Rectal smooth muscle tissue (tissue), 1 donor: ENCODE data around the gene RNF182.
"Not testable (repeated sequence)": the region's sequence is repeated elsewhere in the genome, so short reads cannot be mapped to it uniquely, and the experiment has no call there.

Experiments used
- H3K27ac ChIP-seq: one replicate; pipeline ENCODE4 v1.7.0; 2013; ENCODE audit warnings: low read depth, low read length, inconsistent platforms
- H3K27me3 ChIP-seq: one replicate; pipeline ENCODE4 v1.7.0; 2013; ENCODE audit warnings: low read length; ENCODE audit not compliant: control insufficient read depth, insufficient read depth
- H3K36me3 ChIP-seq: one replicate; pipeline ENCODE4 v1.7.0; 2013; ENCODE audit warnings: low read length; ENCODE audit not compliant: control insufficient read depth, insufficient read depth
- H3K4me1 ChIP-seq: one replicate; pipeline ENCODE4 v1.7.0; 2013; ENCODE audit warnings: low read length; ENCODE audit not compliant: control insufficient read depth, insufficient read depth
- H3K4me3 ChIP-seq: one replicate; pipeline ENCODE4 v1.7.0; 2013; ENCODE audit warnings: low read length
- H3K9ac ChIP-seq: one replicate; pipeline ENCODE4 v1.7.0; 2013; ENCODE audit warnings: low read length

Gene RNF182

DNA sequence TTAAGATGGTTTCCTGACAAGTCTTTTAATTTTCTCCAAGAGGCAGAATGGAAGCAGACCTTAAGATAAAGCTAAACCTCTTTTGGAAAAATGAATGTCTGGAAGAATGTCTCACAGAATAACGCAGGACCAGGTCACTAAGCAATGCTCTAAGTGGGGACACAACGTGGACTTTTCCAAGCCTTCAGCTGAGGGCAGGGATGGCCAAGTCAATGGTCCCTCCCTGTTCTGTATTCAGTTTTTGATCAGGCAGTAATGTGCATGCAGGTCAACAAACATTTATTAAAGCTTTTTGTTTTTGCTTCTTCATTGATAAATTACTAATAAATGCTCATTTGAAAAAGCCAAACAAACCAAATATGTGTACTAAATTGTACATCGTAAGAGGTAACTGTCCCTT, 2.0 kb upstream of the RNF182 start:
- Histone ChIP-seq H3K27ac (no peak overlapping the region), H3K27me3 (peaks cover 15% of the 10 kb centered on the region), H3K9ac (no peak overlapping the region), H3K36me3 (no peaks in the 10 kb centered on the region), H3K4me3 (no peak overlapping the region), H3K4me1 (peaks cover 4% of the 10 kb centered on the region)

DNA sequence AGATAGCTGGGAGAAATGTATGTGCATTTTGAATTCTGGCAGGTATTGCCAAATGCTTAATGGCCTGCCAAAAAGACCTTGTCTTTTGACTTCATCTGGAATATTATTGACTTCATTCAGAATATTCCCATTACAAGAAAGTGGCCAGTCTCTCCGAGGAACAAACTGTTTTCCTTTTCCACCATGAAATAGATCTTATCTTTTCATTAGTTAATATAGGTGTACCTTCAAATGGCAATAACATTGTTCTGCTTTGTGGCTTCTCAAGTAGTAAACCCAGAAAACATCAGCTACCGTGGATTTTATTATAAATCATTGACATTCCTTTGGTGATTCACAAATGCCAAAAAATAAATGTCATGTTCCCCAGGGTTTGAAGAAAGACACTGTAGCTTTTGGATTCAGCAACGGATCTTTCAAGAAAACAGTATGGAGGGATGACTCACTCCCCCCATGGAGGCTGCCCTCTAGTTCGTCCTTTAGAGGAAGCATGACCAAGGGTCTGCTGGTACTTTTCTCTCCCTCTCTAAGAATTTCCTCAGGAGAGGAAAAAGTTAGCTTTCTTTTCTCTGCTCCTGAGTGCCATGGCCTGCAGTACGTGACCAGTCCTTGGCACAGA, 1.1 kb upstream of the RNF182 start:
- H3K27me3 ChIP-seq, result peaks cover 15% of the 10 kb centered on the region
- H3K4me1 ChIP-seq, result peaks cover 4% of the 10 kb centered on the region
- H3K4me3 ChIP-seq, result no peak overlapping the region
- H3K27ac ChIP-seq, result no peak overlapping the region
- H3K9ac ChIP-seq, result no peak overlapping the region
- no peaks in the 10 kb centered on the region for H3K36me3 ChIP-seq

DNA sequence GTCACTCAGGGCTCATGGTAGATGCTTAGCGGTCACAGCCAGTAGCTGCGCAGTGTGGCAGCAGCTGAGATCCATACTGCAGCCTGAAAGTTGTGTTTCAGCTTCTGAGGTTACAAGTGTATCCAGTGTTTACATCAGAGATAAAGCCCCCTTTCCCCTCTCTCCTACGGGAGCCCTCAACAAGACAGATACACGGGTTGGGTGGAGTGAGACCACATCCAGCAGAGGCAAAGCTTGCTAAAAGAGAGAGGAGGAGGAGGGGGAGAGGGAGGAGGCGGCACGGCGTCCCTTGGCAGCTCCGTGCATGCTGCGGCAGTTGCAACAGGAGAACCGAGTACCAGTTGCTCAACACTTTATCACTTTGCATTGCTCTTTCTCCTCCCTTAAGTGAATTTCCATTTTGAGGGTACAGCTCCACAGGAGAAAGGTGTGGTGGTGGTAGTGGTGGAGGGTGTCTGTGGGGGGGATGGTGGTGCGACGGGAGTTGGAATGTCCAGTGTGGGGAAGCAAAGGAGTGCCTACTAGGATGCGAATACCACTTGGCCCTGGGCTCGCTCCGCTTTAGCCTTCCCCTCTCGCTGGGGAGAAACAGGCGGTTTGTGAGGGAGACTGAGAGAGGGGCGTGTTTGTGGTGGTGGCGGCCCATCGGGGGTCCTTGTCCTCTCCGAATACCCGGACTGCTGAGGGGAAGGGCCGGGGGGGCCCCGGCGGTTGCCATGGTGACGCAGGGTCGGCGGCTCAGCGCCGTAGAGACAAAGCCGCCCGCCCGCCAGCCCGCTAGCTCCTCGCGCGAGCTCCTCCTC, 405 bp upstream of the RNF182 start:
- no peaks in the 10 kb centered on the region for H3K36me3 ChIP-seq
- H3K27me3 ChIP-seq, result peaks cover 15% of the 10 kb centered on the region
- H3K4me1 ChIP-seq, result peaks cover 4% of the 10 kb centered on the region
- H3K27ac ChIP-seq, result no peak overlapping the region
- H3K4me3 ChIP-seq, result peak overlapping the region; percentile 58
- H3K9ac ChIP-seq, result no peak overlapping the region

DNA sequence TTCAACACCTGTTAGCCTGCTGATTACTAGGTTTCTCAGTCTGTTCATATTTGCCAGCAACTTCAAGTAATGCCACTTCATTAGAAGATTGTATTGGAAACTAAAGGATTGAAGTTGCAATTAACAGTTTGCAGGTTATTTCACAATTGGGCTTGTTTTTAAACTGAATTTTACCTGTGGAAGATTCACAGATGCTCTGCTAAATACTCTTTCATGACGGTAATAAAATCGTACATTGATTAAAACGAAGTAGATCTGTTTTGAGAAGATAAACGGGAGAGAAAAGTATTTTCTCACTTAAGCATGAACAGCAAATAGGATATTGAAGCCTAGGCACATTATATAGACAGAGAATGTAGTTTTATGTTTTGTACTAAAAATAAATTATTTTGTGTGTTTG, 1.6 kb downstream of the RNF182 start:
- H3K4me1 ChIP-seq, result peaks cover 4% of the 10 kb centered on the region
- no peak overlapping the region for H3K9ac ChIP-seq
- H3K27me3 ChIP-seq, result peaks cover 15% of the 10 kb centered on the region
- H3K36me3 ChIP-seq, result no peaks in the 10 kb centered on the region
- H3K27ac ChIP-seq, result no peak overlapping the region
- no peak overlapping the region for H3K4me3 ChIP-seq

DNA sequence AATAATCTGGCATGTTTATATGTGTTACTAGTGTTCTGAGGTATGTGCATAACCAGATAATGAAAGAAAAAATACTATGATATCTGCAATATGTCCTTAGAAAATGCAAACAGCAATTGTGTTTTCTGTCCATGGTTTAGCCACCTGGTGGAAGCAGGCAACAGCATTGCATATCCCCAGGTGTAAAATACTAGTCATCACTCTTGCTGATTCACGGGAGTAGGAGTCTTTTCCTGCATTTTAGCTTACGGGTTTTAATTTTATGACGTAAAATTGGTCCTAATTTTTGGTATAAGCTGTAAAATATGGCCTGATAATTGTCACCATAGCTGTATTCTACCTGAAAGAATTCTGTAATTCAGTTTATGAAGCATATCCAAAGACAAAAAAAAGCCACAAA, 2.5 kb downstream of the RNF182 start:
- no peak overlapping the region for H3K27ac ChIP-seq
- H3K4me1 ChIP-seq, result peaks cover 4% of the 10 kb centered on the region
- peaks cover 15% of the 10 kb centered on the region for H3K27me3 ChIP-seq
- H3K36me3 ChIP-seq, result no peaks in the 10 kb centered on the region
- H3K4me3 ChIP-seq, result no peak overlapping the region
- H3K9ac ChIP-seq, result no peak overlapping the region

DNA sequence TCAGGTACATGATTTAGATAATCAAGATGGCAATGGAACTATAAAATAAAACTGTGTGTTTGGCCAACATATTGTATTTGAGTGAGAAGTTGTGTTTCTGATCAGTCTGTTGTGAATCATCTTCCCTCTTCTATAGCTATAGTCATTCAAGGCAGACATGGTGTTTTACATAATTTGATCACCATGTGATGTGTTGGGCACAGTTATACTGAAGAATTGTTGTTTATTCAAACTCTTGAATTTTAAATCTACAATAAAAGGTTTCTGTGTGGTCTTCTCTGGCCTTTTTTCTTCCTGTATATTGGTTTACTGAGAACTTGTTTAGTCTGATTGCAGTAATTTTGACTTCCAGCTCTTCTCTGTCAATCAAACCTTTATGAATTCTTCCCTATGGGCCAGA, 4.4 kb downstream of the RNF182 start:
- Histone ChIP-seq H3K9ac (no peak overlapping the region), H3K4me3 (no peak overlapping the region), H3K4me1 (peaks cover 4% of the 10 kb centered on the region), H3K27ac (no peak overlapping the region), H3K36me3 (no peaks in the 10 kb centered on the region), H3K27me3 (peaks cover 10% of the 10 kb centered on the region)

DNA sequence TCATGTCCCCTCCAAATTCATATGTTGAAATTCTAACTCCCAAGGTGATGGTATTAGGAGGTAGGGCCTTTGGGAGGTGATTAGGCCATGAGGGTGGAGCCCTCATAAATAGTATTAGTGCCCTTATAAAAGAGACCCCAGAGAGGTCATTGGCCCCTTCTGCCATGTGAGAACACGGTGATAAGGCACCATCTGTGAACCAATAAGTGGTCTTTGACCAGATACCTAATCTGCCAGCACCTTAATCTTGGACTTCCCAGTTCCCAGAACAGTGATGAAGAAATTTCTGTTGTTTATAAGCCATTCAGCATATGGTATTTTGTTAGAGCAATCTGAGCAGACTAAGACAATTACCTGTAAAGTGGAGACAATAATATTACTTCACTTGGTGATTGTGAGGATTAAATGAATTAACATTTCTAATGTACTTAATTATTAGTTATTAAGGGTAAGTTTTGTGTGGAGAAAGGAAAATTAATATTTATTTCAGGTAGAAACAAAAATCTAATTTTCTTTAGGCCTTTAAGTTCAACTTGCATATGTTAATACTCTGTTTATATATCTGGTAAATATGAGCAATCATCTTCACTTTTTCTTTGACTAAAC, 7.1 kb downstream of the RNF182 start:
- no peak overlapping the region for H3K9ac ChIP-seq
- no peak overlapping the region for H3K4me3 ChIP-seq
- H3K36me3 ChIP-seq, result no peaks in the 10 kb centered on the region
- no peaks in the 10 kb centered on the region for H3K27me3 ChIP-seq
- no peaks in the 10 kb centered on the region for H3K4me1 ChIP-seq
- no peak overlapping the region for H3K27ac ChIP-seq

DNA sequence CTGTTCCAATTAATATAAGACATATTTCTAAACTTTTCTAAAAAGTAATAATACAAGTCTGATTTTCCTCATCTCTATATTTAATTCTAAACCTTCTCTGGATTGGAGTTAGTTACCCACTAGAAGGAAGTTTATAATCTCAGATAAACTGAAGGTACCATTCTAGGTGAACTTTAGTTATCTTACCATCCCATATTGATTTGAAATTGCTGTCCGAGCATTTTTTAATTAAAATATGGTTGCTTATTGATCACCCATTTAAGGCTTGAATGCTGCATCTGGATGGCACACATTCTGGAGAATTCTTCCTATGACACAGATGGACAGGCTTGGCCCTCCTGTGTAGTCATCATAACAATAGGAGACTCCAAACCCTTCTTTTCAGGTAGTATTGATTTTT, 8.0 kb downstream of the RNF182 start:
- Histone ChIP-seq H3K4me3 (no peak overlapping the region), H3K4me1 (no peaks in the 10 kb centered on the region), H3K36me3 (no peaks in the 10 kb centered on the region), H3K27ac (no peak overlapping the region), H3K27me3 (no peaks in the 10 kb centered on the region), H3K9ac (no peak overlapping the region)

DNA sequence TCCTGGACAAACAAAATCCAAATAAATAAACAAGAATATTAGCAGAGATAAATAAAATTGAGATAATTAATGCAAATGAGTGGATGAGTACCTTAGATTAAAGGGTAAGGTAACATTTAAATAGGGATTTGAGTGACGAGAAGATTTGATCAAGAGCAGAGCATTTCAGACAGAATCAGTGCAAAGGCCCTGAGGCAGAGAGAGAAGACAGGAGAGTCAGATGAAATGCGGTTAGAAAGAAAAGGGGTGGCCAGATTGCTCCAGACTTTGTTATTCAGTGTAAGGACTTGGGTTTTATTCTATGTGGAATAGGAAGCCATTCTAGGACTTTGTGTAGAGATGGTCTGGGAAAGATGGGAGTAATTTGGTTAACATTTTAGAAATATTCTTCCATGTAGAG, 10.0 kb downstream of the RNF182 start:
- Histone ChIP-seq H3K4me3 (no peak overlapping the region), H3K9ac (no peak overlapping the region), H3K27ac (no peak overlapping the region), H3K27me3 (no peaks in the 10 kb centered on the region), H3K4me1 (no peaks in the 10 kb centered on the region), H3K36me3 (no peaks in the 10 kb centered on the region)

DNA sequence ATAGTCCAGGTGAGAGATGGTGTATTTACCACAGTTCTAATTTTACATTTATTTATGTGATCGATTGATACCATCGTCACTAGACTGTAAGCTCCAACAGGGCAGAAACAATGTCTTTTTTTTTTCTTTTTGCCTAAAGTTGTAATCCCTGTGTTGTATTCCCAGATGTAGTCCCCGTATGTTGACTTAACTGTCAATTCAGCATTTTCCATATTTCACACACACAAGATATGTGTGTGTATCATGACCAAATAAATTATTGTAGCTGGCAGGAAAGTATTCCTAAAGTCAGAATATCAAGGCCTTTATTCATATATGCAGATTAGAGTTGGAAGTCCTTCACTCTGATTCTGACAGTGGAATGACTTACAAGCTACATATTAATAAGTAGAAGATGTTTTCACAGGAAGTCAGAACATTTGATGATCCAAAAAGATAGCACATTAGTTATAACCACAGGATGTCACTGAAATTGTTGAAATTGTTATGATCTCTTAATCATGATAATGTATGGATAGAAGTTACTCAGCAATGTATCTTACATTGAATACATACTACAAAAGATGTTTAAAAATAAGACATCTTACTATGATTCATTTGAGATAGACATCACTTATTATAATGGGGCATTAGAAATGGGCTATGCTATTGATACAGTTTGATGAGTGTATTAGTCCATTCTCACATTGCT, 10.6 kb downstream of the RNF182 start:
- Histone ChIP-seq H3K27ac (no peak overlapping the region), H3K4me1 (no peaks in the 10 kb centered on the region), H3K9ac (no peak overlapping the region), H3K4me3 (no peak overlapping the region), H3K36me3 (no peaks in the 10 kb centered on the region), H3K27me3 (no peaks in the 10 kb centered on the region)

DNA sequence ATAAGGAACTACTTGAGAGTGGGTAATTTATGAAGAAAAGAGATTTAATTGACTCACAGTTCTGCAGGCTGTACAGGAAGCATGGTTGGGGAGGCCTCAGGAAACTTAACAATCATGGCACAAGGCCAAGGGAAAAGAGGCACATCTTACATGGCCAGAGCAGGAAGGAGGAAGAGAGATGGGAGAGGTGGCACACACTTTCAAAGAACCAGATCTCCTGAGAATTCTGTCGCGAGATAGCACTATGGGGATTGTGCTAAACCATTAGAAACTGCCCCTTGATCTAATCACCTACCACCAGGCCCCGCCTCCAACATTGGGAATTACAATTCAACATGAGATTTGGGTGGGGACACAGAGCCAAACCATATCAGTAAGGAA, 11.1 kb downstream of the RNF182 start:
- H3K4me1 ChIP-seq, H3K36me3 ChIP-seq, H3K9ac ChIP-seq, H3K4me3 ChIP-seq, H3K27ac ChIP-seq, H3K27me3 ChIP-seq: not testable (repeated sequence)

DNA sequence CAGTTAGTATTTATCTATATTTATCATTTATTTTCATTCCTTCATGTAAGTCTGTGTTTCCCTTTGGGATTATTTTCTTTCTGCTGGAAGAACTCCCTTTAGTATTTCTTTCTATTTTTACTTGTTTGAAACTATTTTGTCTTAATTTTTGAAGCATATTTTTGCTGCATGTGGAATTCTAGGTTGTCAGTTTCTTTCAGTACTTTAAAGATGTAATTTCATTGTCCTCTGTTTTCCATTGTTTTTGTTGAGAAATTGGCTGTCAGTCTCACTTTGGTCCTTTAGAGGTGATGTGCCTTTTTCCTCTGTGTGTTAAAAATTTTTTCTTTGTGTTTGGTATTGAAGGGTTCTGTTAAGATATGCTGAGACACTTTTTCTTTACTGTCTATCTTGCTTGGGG, 17.1 kb downstream of the RNF182 start:
- Histone ChIP-seq H3K9ac (no peak overlapping the region), H3K27me3 (no peaks in the 10 kb centered on the region), H3K4me1 (no peaks in the 10 kb centered on the region), H3K36me3 (no peaks in the 10 kb centered on the region), H3K4me3 (no peak overlapping the region), H3K27ac (no peak overlapping the region)
